ENCODE data around the gene THAP4.

The THAP4 gene

GRCh38 chr2:241601841-241602240 lies 35.1 kb downstream of the THAP4 start:
- TF ChIP-seq GATA2 (IDR thresholded peaks at IDR 0.05; ENCODE audit: low read depth, low read length) (no peak), GATA3 (IDR thresholded peaks at IDR 0.05; ENCODE audit: low read depth, low read length) (no peak)

DNA sequence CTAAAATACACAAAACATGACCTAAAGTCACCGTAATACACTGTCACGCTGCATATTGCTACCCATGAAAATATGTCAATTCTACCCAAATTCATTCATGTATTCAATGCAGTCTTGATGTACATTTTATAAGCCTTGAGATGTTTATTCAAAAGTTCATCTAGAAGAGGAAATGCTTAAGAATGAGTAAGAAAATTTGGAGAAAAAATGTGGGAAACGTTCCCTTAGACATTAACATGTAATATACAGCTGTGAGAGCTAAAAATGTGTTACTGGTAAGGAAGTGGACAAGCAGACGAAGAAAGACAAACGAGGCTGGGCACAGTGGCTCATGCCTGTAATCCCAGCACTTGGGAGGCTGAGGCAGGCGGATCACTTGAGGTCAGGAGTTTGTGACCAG lies 37.3 kb downstream of the THAP4 start:
- TF ChIP-seq GATA3 (IDR thresholded peaks at IDR 0.05; ENCODE audit: low read depth, low read length), result no peak
- TF ChIP-seq GATA2 (IDR thresholded peaks at IDR 0.05; ENCODE audit: low read depth, low read length), result no peak

GRCh38 chr2:241598487-241598886 lies 38.5 kb downstream of the THAP4 start:
- TF ChIP-seq GATA3 (IDR thresholded peaks at IDR 0.05; ENCODE audit: low read depth, low read length) (no peak), GATA2 (IDR thresholded peaks at IDR 0.05; ENCODE audit: low read depth, low read length) (no peak)

- TF ChIP-seq GATA3 (IDR thresholded peaks at IDR 0.05; ENCODE audit: low read depth, low read length), result no peak
- TF ChIP-seq GATA2 (IDR thresholded peaks at IDR 0.05; ENCODE audit: low read depth, low read length), result no peak
Measured at GRCh38 chr2:241598061-241598460, 38.9 kb downstream of the THAP4 start.

DNA sequence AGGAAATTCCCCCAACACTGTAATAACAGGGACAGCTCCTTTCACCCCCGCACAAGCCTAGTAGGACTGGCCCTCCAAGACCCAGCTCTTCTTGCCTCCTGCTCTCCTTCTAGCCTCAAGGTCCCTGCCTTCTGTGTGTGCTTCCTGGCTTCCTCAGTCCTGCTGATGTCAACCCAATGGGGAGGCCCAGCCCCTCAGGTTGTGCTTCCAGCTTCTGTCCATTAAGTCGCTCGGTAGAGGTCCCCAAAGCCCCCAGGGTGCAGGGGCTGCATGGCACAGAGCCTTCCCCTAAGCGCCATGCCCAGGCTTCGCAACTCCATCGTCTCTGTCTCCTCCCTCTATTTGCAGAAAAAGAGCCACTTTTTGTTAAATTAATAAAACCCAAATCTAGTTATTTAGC lies 39.4 kb downstream of the THAP4 start:
- TF ChIP-seq GATA3 (IDR thresholded peaks at IDR 0.05; ENCODE audit: low read depth, low read length) (no peak), GATA2 (IDR thresholded peaks at IDR 0.05; ENCODE audit: low read depth, low read length) (no peak)

- no peak for TF ChIP-seq GATA3 (IDR thresholded peaks at IDR 0.05; ENCODE audit: low read depth, low read length)
- no peak for TF ChIP-seq GATA2 (IDR thresholded peaks at IDR 0.05; ENCODE audit: low read depth, low read length)
Measured at GRCh38 chr2:241595600-241596140, 41.3 kb downstream of the THAP4 start.

DNA sequence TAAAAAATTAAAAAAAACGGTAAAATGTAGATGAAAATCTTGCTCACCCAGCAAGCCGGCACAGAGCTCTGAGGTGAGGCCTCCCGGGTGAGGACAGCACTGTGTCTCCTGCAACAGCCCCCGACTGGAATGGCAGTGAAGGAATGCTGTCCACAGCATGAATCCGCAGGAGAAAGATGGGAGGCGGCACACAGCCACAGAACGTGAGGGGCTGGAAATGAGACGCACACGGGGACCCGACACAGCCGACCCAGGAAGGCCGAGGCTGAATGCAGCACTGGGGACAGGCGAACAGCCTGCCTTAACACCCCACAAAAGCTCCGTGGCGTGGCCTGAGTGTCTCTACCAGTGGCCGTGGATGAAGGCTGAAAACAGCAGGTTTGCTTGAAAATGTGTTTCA lies 43.7 kb downstream of the THAP4 start:
- no peak for TF ChIP-seq GATA2 (IDR thresholded peaks at IDR 0.05; ENCODE audit: low read depth, low read length)
- TF ChIP-seq GATA3 (IDR thresholded peaks at IDR 0.05; ENCODE audit: low read depth, low read length), result no peak

- TF ChIP-seq GATA3 (IDR thresholded peaks at IDR 0.05; ENCODE audit: low read depth, low read length), result no peak
Measured at GRCh38 chr2:241592126-241592845, 44.7 kb downstream of the THAP4 start.

- TF ChIP-seq GATA2 (IDR thresholded peaks at IDR 0.05; ENCODE audit: low read depth, low read length) (no peak), GATA3 (IDR thresholded peaks at IDR 0.05; ENCODE audit: low read depth, low read length) (no peak)
Measured at GRCh38 chr2:241586564-241587264, 50.2 kb downstream of the THAP4 start.

DNA sequence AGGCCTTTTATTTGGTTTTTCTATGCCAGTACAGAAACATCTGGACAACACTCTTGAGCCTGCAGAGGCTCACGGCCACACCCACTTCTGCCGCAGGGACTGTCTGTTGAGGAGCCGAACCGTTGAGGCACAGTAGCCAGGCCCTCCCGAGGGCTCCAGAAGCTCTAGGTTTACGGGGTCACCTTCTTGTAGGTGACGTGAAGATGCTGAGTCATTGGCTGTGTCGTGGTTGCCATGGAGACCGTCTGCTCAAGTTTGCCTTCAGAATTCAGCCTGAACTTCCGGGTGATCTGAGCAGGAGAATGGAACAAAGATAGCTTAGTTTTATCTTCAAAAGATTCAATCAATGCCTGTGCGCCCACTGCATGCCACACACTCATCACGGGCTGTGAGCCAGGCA lies 52.5 kb downstream of the THAP4 start:
- no peak for TF ChIP-seq GATA2 (IDR thresholded peaks at IDR 0.05; ENCODE audit: low read depth, low read length)
- no peak for TF ChIP-seq GATA3 (IDR thresholded peaks at IDR 0.05; ENCODE audit: low read depth, low read length)

DNA sequence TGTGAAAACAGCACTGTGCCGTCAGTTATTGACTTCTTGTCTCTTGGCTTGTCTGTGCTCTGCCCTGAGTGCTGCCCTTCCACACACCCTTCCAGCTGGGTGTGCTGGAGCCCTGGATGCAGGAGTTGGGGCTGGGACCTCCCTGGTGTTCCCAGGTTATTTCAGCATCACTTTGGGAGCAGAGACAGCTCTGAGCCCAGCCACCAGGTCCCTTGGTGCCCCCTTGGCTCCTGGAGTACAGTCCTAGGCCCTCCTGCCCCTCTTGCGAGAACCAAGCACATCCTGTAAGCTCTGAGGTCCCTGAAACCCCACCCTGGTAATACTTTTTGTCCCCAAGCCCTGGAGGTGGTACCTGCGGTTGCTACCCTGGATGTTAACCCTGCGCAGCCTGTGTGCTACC lies 54.2 kb downstream of the THAP4 start:
- TF ChIP-seq GATA2 (IDR thresholded peaks at IDR 0.05; ENCODE audit: low read depth, low read length) (no peak), GATA3 (IDR thresholded peaks at IDR 0.05; ENCODE audit: low read depth, low read length) (no peak)

GRCh38 chr2:241582328-241582727 lies 54.6 kb downstream of the THAP4 start:
- TF ChIP-seq GATA2 (IDR thresholded peaks at IDR 0.05; ENCODE audit: low read depth, low read length), result no peak
- no peak for TF ChIP-seq GATA3 (IDR thresholded peaks at IDR 0.05; ENCODE audit: low read depth, low read length)

DNA sequence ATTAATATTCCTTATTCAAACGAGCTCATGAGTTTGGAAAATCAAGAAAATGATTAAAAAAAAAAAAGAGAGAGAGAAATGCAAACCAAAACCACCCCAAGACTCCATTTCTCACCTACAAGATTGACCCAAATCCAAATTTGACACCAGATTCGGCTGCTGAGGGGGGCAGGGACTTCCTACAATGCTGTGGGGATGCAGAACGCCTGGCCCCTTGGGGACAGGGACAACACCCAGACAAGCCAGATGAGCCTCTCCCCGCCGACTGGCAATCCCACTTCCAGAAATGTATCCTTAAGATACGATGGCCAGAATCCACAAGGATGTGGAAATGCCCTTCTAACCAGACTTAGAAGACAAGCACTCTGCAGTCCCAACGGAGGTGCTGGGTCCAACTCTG lies 57.7 kb downstream of the THAP4 start:
- no peak for TF ChIP-seq GATA2 (IDR thresholded peaks at IDR 0.05; ENCODE audit: low read depth, low read length)
- TF ChIP-seq GATA3 (IDR thresholded peaks at IDR 0.05; ENCODE audit: low read depth, low read length), result no peak

DNA sequence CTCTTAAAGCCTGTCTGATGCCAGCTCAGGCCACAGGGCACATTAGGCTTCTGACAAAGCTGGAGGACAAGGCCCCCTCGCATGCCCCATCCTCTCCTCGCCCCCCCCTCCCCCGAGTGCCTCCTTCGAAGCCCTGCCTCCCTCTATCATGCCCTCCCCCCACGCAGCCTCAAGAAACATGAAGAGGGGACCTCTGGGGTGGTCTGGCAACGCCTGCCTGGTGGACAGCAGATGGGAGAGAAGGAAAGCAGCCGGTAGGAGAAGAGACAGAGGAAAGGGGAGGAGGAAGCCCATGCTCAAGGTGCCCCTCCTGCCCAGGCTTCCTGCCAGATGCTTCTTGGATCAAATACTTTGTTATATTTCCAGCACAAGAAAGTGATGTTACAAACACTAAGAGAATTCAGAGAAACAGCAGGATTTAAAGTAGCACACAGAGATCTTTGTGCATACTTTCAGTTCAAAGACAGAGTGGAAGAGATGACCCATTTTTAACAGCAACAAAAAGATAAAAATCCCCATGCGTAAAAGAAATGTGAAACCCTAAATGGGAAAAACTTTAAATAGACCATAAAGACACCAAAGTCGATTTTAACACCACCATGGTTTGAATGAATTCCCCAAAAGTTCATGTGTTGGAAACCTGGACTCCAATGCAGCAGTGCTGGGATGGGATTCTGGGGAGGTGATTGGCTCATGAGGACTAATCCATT lies 59.4 kb downstream of the THAP4 start:
- TF ChIP-seq GATA3 (IDR thresholded peaks at IDR 0.05; ENCODE audit: low read depth, low read length) (no peak), GATA2 (IDR thresholded peaks at IDR 0.05; ENCODE audit: low read depth, low read length) (no peak)

All from SH-SY5Y (cell line).